Measurements from ENCODE around the gene GET4. TPM values are rescaled to one million over a fixed set of nuclear protein-coding genes. Genes with fewer than 3 reads are reported as not detected.

The GET4 gene
- polyA plus RNA-seq (ENCODE audit: insufficient read length in 3 of 3): 10 to 100 TPM; 33.6 to 64.9 (median 46.5) TPM
- long read RNA-seq, donor 1, full-length matches to known transcripts: 19 of 19 reads
- long read RNA-seq, donor 1, partial matches to known transcripts: 0 of 19 reads
- long read RNA-seq, donor 1, other reads (novel, unspliced or antisense): 0 of 19 reads
- long read RNA-seq, donor 2, full-length matches to known transcripts: 21 of 21 reads
- long read RNA-seq, donor 2, partial matches to known transcripts: 0 of 21 reads
- long read RNA-seq, donor 2, other reads (novel, unspliced or antisense): 0 of 21 reads
- long read RNA-seq, donor 3, full-length matches to known transcripts: 26 of 31 reads
- long read RNA-seq, donor 3, partial matches to known transcripts: 5 of 31 reads
- long read RNA-seq, donor 3, other reads (novel, unspliced or antisense): 0 of 31 reads
- long read RNA-seq, donor 4, full-length matches to known transcripts: 12 of 12 reads
- long read RNA-seq, donor 4, partial matches to known transcripts: 0 of 12 reads
- long read RNA-seq, donor 4, other reads (novel, unspliced or antisense): 0 of 12 reads
- long read RNA-seq, donor 5: 0 reads
- long read RNA-seq, donor 6, full-length matches to known transcripts: 13 of 13 reads
- long read RNA-seq, donor 6, partial matches to known transcripts: 0 of 13 reads
- long read RNA-seq, donor 6, other reads (novel, unspliced or antisense): 0 of 13 reads
- long read RNA-seq, donor 7, full-length matches to known transcripts: 25 of 32 reads
- long read RNA-seq, donor 7, partial matches to known transcripts: 7 of 32 reads
- long read RNA-seq, donor 7, other reads (novel, unspliced or antisense): 0 of 32 reads
- long read RNA-seq, donor 8: 0 reads
- long read RNA-seq, donor 9, full-length matches to known transcripts: 21 of 26 reads
- long read RNA-seq, donor 9, partial matches to known transcripts: 5 of 26 reads
- long read RNA-seq, donor 9, other reads (novel, unspliced or antisense): 0 of 26 reads
- long read RNA-seq, donor 10, full-length matches to known transcripts: 19 of 24 reads
- long read RNA-seq, donor 10, partial matches to known transcripts: 5 of 24 reads
- long read RNA-seq, donor 10, other reads (novel, unspliced or antisense): 0 of 24 reads
- long read RNA-seq, donor 11, transcript GET4-201 (9 exons, 2,090 nt): major isoform, 11 of 12 reads
- long read RNA-seq, donor 11, partial matches to known transcripts: 0 of 12 reads
- long read RNA-seq, donor 11, other reads (novel, unspliced or antisense): 0 of 12 reads
- long read RNA-seq, donor 12, transcript GET4-201 (9 exons, 2,090 nt): major isoform, 10 of 10 reads
- long read RNA-seq, donor 12, partial matches to known transcripts: 0 of 10 reads
- long read RNA-seq, donor 12, other reads (novel, unspliced or antisense): 0 of 10 reads
- long read RNA-seq, donor 13: 0 reads
- long read RNA-seq, donor 14, full-length matches to known transcripts: 14 of 14 reads
- long read RNA-seq, donor 14, partial matches to known transcripts: 0 of 14 reads
- long read RNA-seq, donor 14, other reads (novel, unspliced or antisense): 0 of 14 reads
- long read RNA-seq, donor 15, full-length matches to known transcripts: 10 of 10 reads
- long read RNA-seq, donor 15, partial matches to known transcripts: 0 of 10 reads
- long read RNA-seq, donor 15, other reads (novel, unspliced or antisense): 0 of 10 reads
- long read RNA-seq, donor 16, full-length matches to known transcripts: 58 of 69 reads
- long read RNA-seq, donor 16, partial matches to known transcripts: 11 of 69 reads
- long read RNA-seq, donor 16, other reads (novel, unspliced or antisense): 0 of 69 reads

- DNase-seq (ENCODE audit: extremely low read depth in 1 of 11, low read depth in 9 of 11, low spot score in 4 of 11): peak; percentile 85 to 94 (median 91)
Observed at GRCh38 chr7:876077-876971, at the start of gene GET4. Gene GET4 (plus strand): TSS chr7:876554. CDS start chr7:876646, 92 bp downstream.

GRCh38 chr7:828793-829561, 47.4 kb upstream of the GET4 start:
- no peak for DNase-seq (ENCODE audit: extremely low read depth in 1 of 11, low read depth in 9 of 11, low spot score in 4 of 11)

GRCh38 chr7:830069-830468, 46.3 kb upstream of the GET4 start:
- no peak for DNase-seq (ENCODE audit: extremely low read depth in 1 of 11, low read depth in 9 of 11, low spot score in 4 of 11)

GRCh38 chr7:831596-832166, 44.7 kb upstream of the GET4 start:
- DNase-seq (ENCODE audit: extremely low read depth in 1 of 11, low read depth in 9 of 11, low spot score in 4 of 11): peak in 4 of 11 donors; percentile 39 to 67 (median 58)

- peak in 5 of 11 donors; percentile 45 to 72 (median 57) for DNase-seq (ENCODE audit: extremely low read depth in 1 of 11, low read depth in 9 of 11, low spot score in 4 of 11)
Observed at GRCh38 chr7:832167-832967, 44.0 kb upstream of the GET4 start, which contains the start of gene SUN1. Gene SUN1 (plus strand): TSS chr7:832476. CDS start chr7:832525, 49 bp downstream.

GRCh38 chr7:832968-833424, 43.4 kb upstream of the GET4 start:
- DNase-seq (ENCODE audit: extremely low read depth in 1 of 11, low read depth in 9 of 11, low spot score in 4 of 11): no peak

GRCh38 chr7:833601-834258, 42.6 kb upstream of the GET4 start:
- no peak for DNase-seq (ENCODE audit: extremely low read depth in 1 of 11, low read depth in 9 of 11, low spot score in 4 of 11)

- no peak for DNase-seq (ENCODE audit: extremely low read depth in 1 of 11, low read depth in 9 of 11, low spot score in 4 of 11)
Observed at GRCh38 chr7:834277-834676, 42.1 kb upstream of the GET4 start.

GRCh38 chr7:835021-835420, 41.3 kb upstream of the GET4 start:
- DNase-seq (ENCODE audit: extremely low read depth in 1 of 11, low read depth in 9 of 11, low spot score in 4 of 11): no peak

- peak in 1 of 11 donors; percentile 28 for DNase-seq (ENCODE audit: extremely low read depth in 1 of 11, low read depth in 9 of 11, low spot score in 4 of 11)
Observed at GRCh38 chr7:835485-836401, 40.6 kb upstream of the GET4 start.

GRCh38 chr7:836429-836828, 39.9 kb upstream of the GET4 start:
- DNase-seq (ENCODE audit: extremely low read depth in 1 of 11, low read depth in 9 of 11, low spot score in 4 of 11): no peak

- no peak for DNase-seq (ENCODE audit: extremely low read depth in 1 of 11, low read depth in 9 of 11, low spot score in 4 of 11)
Observed at GRCh38 chr7:837001-837400, 39.4 kb upstream of the GET4 start.

- no peak for DNase-seq (ENCODE audit: extremely low read depth in 1 of 11, low read depth in 9 of 11, low spot score in 4 of 11)
Observed at GRCh38 chr7:840001-840600, 36.3 kb upstream of the GET4 start.
